Glutamatergic neuron (in vitro differentiated cells): Measurements from ENCODE around the gene AQR. TPM values are rescaled to one million over a fixed set of nuclear protein-coding genes. Genes with fewer than 3 reads are reported as not detected.

Source experiments
- DNase-seq: peaks from one replicate; pipeline ENCODE4 v3.0.0; 2022
- H3K27ac Mint-ChIP-seq: one replicate; pipeline ENCODE4 v1.8.0; 2020; ENCODE audit warnings: mild to moderate bottlenecking, mixed read lengths, inconsistent platforms; ENCODE audit not compliant: unreplicated experiment
- H3K27me3 Mint-ChIP-seq: one replicate; pipeline ENCODE4 v1.8.0; 2020; ENCODE audit warnings: mild to moderate bottlenecking, moderate library complexity, mixed read lengths, inconsistent platforms; ENCODE audit not compliant: unreplicated experiment
- H3K36me3 Mint-ChIP-seq: one replicate; pipeline ENCODE4 v1.8.0; 2020; ENCODE audit warnings: mild to moderate bottlenecking, mixed read lengths, inconsistent platforms; ENCODE audit not compliant: unreplicated experiment
- H3K4me1 Mint-ChIP-seq: one replicate; pipeline ENCODE4 v1.8.0; 2020; ENCODE audit warnings: mild to moderate bottlenecking, low read depth, mixed read lengths, inconsistent platforms; ENCODE audit not compliant: unreplicated experiment
- H3K4me3 Mint-ChIP-seq: one replicate; pipeline ENCODE4 v1.8.0; 2020; ENCODE audit warnings: mild to moderate bottlenecking, mixed read lengths, inconsistent platforms; ENCODE audit not compliant: unreplicated experiment
- H3K9me3 Mint-ChIP-seq: one replicate; pipeline ENCODE4 v1.8.0; 2020; ENCODE audit warnings: mild to moderate bottlenecking, moderate library complexity, mixed read lengths, inconsistent platforms; ENCODE audit not compliant: unreplicated experiment
- total RNA-seq: library from RNA; stranded (reverse); fragmentation: NEBNext Ultra II Directional; extraction: Animal tissue kit (Norgen Biotek cat#: 25700); gene quantifications from one replicate; pipeline ENCODE4 v1.2.1, GENCODE V29; 2021; ENCODE audit not compliant: unreplicated experiment
- TF ChIP-seq, protein P1 (sequence below): fragments of 200-600 bp; sonication (generic); IDR thresholded peaks from one replicate; pipeline ENCODE4 v1.5.0; 2021; ENCODE audit not compliant: partially characterized antibody, unreplicated experiment

The AQR gene
- total RNA-seq, 1 donor from 2014 or later = 36.8 TPM

DNA sequence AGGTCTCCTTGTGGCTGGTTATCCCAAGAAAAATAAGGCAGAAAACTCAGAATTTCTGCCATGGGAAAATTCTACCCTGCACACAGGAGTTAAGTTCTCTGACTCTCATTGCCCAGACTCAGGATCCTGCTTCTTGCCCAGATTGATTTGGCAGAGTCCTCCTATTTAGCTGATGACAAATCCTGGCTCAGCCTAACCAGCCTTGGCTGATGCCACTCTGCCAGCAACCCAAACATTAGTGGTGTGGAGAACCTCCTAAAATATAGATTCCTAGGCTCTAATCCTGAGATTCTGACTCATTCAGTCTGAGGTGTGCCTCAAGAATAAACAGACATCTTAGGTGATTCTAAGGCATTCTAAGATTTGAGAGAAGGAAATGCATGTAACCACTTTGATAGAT lies 113.6 kb downstream of the AQR start:
- Mint-ChIP-seq H3K27me3 (peaks cover 1% of the 10 kb centered on the region), H3K9me3 (no peaks in the 10 kb centered on the region), H3K36me3 (no peaks in the 10 kb centered on the region), H3K4me3 (no peak overlapping the region), H3K4me1 (peaks cover 11% of the 10 kb centered on the region), H3K27ac (no peak overlapping the region)
- TF ChIP-seq, protein P1, sequence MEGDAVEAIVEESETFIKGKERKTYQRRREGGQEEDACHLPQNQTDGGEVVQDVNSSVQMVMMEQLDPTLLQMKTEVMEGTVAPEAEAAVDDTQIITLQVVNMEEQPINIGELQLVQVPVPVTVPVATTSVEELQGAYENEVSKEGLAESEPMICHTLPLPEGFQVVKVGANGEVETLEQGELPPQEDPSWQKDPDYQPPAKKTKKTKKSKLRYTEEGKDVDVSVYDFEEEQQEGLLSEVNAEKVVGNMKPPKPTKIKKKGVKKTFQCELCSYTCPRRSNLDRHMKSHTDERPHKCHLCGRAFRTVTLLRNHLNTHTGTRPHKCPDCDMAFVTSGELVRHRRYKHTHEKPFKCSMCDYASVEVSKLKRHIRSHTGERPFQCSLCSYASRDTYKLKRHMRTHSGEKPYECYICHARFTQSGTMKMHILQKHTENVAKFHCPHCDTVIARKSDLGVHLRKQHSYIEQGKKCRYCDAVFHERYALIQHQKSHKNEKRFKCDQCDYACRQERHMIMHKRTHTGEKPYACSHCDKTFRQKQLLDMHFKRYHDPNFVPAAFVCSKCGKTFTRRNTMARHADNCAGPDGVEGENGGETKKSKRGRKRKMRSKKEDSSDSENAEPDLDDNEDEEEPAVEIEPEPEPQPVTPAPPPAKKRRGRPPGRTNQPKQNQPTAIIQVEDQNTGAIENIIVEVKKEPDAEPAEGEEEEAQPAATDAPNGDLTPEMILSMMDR = no peak
- DNase-seq = no peak

DNA sequence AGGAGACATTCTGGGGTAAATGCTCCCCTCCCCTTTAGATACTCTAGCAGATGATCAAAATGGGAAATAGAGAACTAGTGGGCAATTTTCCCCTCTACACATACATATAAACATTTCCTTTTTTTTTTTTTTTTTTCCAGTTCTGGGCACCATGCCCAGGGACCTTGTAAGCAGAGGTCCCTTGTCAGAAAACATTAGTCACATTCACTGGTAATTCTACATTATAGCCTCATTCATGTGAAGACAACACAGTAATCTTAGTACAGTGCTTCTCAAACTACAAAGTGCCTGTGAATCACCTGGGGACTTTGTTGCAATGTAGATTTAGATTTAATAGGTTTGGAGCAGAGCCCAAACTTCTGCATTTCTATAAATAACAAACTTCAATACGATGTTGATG lies 114.1 kb downstream of the AQR start:
- TF ChIP-seq, protein P1 = no peak
- Mint-ChIP-seq H3K27ac (no peak overlapping the region), H3K36me3 (no peaks in the 10 kb centered on the region), H3K9me3 (no peaks in the 10 kb centered on the region), H3K4me3 (no peak overlapping the region), H3K4me1 (peaks cover 11% of the 10 kb centered on the region), H3K27me3 (peaks cover 1% of the 10 kb centered on the region)
- DNase-seq = no peak

DNA sequence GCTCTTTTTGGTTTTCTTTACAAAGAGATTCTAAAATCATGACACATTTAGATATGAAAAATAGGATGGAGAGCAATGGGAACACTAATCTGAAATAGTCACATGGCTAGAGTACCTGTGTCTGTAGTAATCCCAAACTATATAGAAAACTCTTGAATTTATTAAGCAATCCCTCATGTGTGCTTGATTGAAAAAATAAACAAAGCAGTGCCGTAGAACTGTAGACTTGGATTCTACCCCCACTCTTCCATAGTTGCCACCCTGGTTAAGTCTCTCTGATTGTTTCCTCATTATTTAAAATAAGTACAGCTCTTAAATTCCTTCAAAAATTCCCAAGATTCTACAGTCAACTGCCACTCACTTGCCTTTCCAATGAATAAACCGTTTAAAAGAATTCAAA lies 115.3 kb downstream of the AQR start:
- no peaks in the 10 kb centered on the region for H3K9me3 Mint-ChIP-seq
- no peak for DNase-seq
- H3K4me1 Mint-ChIP-seq = peaks cover 5% of the 10 kb centered on the region
- no peaks in the 10 kb centered on the region for H3K36me3 Mint-ChIP-seq
- no peak overlapping the region for H3K27ac Mint-ChIP-seq
- TF ChIP-seq, protein P1 = no peak
- H3K4me3 Mint-ChIP-seq = no peak overlapping the region
- H3K27me3 Mint-ChIP-seq = peaks cover 1% of the 10 kb centered on the region

DNA sequence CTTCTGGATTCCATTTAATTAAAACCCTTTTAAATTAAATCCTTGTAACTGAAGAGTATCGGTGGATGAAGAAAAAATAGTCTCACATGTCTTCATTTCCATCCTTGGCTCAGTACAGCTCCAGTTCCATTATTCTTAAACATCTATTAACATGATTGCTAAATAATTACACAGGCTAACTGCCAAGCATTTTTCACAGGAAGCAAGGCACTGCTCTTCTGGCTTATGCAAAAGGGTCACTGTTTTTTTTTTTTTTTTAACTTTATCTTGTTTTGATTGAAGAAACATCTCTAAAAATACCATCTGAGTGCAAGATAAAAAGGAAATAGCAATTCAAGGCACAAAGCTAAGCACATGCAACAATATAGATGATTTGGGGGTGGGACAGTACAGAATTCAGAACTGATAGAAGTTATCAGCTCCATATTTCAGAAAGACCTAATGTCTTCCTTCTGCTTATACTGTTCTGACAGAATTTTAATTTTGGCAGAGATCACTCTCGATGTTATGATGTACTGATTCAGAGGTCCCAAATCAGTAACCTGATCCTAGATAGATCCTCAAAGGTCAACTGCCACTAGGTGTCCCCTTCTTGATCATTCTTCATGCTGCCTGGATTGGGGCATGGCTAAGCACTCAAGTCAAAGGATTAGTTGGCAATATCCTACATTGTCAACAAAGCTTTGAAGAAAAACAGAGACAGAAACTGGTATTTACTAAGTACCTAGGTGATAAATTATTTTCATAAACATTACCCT lies 116.4 kb downstream of the AQR start:
- DNase-seq = no peak
- peaks cover 1% of the 10 kb centered on the region for H3K27me3 Mint-ChIP-seq
- H3K36me3 Mint-ChIP-seq = peaks cover 3% of the 10 kb centered on the region
- TF ChIP-seq, protein P1 = no peak
- H3K4me3 Mint-ChIP-seq = no peak overlapping the region
- no peaks in the 10 kb centered on the region for H3K9me3 Mint-ChIP-seq
- H3K27ac Mint-ChIP-seq = no peak overlapping the region
- no peaks in the 10 kb centered on the region for H3K4me1 Mint-ChIP-seq

DNA sequence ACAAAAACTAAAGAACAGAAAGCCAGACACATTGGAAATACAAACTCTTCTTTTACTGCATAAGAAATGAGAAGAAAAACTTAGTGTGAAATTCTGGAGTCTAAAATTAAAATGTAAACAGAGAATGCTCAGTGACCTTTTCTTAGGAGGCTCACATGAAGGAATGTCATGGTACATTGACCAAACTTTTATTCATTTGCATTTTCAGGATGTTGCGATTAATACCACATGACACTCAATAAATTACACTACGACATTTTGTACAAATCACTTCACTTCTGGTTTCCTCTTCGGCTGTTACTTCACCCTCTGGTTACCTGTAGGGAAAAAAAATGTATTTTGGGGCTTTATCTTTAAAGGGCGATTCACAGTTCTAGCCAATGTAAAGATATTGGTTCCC lies 117.8 kb downstream of the AQR start:
- H3K27ac Mint-ChIP-seq = no peak overlapping the region
- no peak overlapping the region for H3K4me3 Mint-ChIP-seq
- peaks cover 4% of the 10 kb centered on the region for H3K36me3 Mint-ChIP-seq
- no peak for DNase-seq
- H3K4me1 Mint-ChIP-seq = no peaks in the 10 kb centered on the region
- TF ChIP-seq, protein P1 = no peak
- peaks cover 1% of the 10 kb centered on the region for H3K27me3 Mint-ChIP-seq
- H3K9me3 Mint-ChIP-seq = no peaks in the 10 kb centered on the region
